WTC11 (cell line): ENCODE measurements around the gene TP53AIP1. TPM values are rescaled to one million over a fixed set of nuclear protein-coding genes. Genes with fewer than 3 reads are reported as not detected.

Experiments used
- ATAC-seq: fragments of 200-7000 bp; cut with Tn5 transposase; 2 replicates; pipeline ENCODE4 v1.10.0; 2021; ENCODE audit warnings: mild to moderate bottlenecking, moderate library complexity
- CTCF ChIA-PET: fragments of 300-600 bp; sonication (Branson Sonifier 250); formaldehyde crosslinking; loops from one replicate; lab custom pipeline; 2021; ENCODE audit warnings: antibody characterized with exemption; lab: Charles Lee
- POLR2A ChIA-PET: fragments of 350-600 bp; sonication (Branson Sonifier 250); formaldehyde crosslinking; loops from one replicate; lab custom pipeline; 2021; ENCODE audit warnings: antibody characterized with exemption; lab: Charles Lee
- DNase-seq: peaks from one replicate; pipeline ENCODE4 v3.0.0; 2021; ENCODE audit warnings: low spot score
- H3K27ac Mint-ChIP-seq: 2 replicates; pipeline ENCODE4 v1.8.0; 2021; ENCODE audit warnings: mixed read lengths
- H3K27me3 Mint-ChIP-seq: 2 replicates; pipeline ENCODE4 v1.8.0; 2021; ENCODE audit warnings: low read depth, mild to moderate bottlenecking, moderate library complexity, mixed read lengths
- H3K36me3 Mint-ChIP-seq: 2 replicates; pipeline ENCODE4 v1.8.0; 2021; ENCODE audit warnings: mixed read lengths
- H3K4me1 Mint-ChIP-seq: 2 replicates; pipeline ENCODE4 v1.8.0; 2022; ENCODE audit warnings: mixed read lengths
- H3K4me3 Mint-ChIP-seq: 2 replicates; pipeline ENCODE4 v1.8.0; 2021; ENCODE audit warnings: mild to moderate bottlenecking, moderate library complexity, mixed read lengths
- H3K9me3 Mint-ChIP-seq: 2 replicates; pipeline ENCODE4 v1.8.0; 2021; ENCODE audit warnings: mixed read lengths
- AFF4 ChIP-seq: sonication (generic); formaldehyde crosslinking; IDR thresholded peaks from 2 replicates; pipeline ENCODE4 v1.8.1; 2023; ENCODE audit warnings: mild to moderate bottlenecking, missing genetic modification reagents, borderline replicate concordance
- CREM ChIP-seq: sonication (generic); formaldehyde crosslinking; IDR thresholded peaks from 2 replicates; pipeline ENCODE4 v1.8.1; 2022; ENCODE audit warnings: mild to moderate bottlenecking, missing genetic modification reagents, moderate library complexity
- MYBL2 ChIP-seq: sonication (generic); formaldehyde crosslinking; IDR thresholded peaks from 2 replicates; pipeline ENCODE4 v1.8.1; 2023; ENCODE audit warnings: mild to moderate bottlenecking, moderate library complexity, missing genetic modification reagents
- USF2 ChIP-seq: sonication (generic); formaldehyde crosslinking; IDR thresholded peaks from 2 replicates; pipeline ENCODE4 v1.8.1; 2023; ENCODE audit warnings: mild to moderate bottlenecking, missing genetic modification reagents, moderate library complexity
- ZNF423 ChIP-seq: fragments of 250-450 bp; sonication (Bioruptor Pico); IDR thresholded peaks from 2 replicates; pipeline ENCODE4 v2.1.2; 2022; ENCODE audit warnings: mild to moderate bottlenecking, moderate library complexity
- ZNF425 ChIP-seq: fragments of 250-450 bp; sonication (Bioruptor Pico); conservative IDR thresholded peaks from 2 replicates; pipeline ENCODE4 v1.9.0; 2021; ENCODE audit warnings: mild to moderate bottlenecking
- total RNA-seq: library from RNA; stranded (reverse); gene quantifications from 3 replicates; pipeline ENCODE4 v1.2.3, GENCODE V29; 2021
- TF ChIP-seq, protein P1 (sequence below): fragments of 250-450 bp; sonication (Bioruptor Pico); IDR thresholded peaks from 2 replicates; pipeline ENCODE4 v1.9.0; 2021; ENCODE audit warnings: moderate library complexity, mild to moderate bottlenecking, inconsistent platforms, borderline replicate concordance
- TF ChIP-seq, protein P2 (sequence below): sonication (generic); formaldehyde crosslinking; IDR thresholded peaks from 2 replicates; pipeline ENCODE4 v1.8.1; 2023; ENCODE audit warnings: mild to moderate bottlenecking, missing genetic modification reagents
- TF ChIP-seq, protein P3 (sequence below): fragments of 250-450 bp; sonication (Bioruptor Pico); IDR thresholded peaks from 2 replicates; pipeline ENCODE4 v1.9.0; 2021; ENCODE audit warnings: mild to moderate bottlenecking

Gene TP53AIP1
- total RNA-seq, 1 experiment from 2014 or later: 0.07 TPM

DNA sequence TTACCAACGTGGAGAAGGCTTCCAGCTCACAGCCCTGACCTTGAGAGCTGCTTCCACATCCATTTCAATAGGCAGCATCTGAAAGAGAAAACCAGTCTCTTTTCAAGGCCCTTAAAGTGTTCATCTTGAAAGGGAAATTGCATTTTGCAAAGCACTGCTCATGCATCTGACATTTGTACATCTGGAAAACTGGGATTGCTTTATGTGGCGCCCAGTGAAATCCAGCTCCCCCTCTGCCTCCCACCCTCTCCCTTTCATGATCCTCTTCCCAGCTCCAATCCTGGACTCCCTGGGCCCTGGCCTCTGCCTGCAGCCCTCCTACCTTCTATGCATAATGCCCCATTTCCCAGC is 17.4 kb downstream of the TP53AIP1 start (continued):
- TF ChIP-seq ZNF425: no peak

GRCh38 chr11:128924510-128925249 is 18.0 kb downstream of the TP53AIP1 start:
- H3K36me3 Mint-ChIP-seq: no peaks in the 10 kb centered on the region
- peaks cover 77% of the 10 kb centered on the region for H3K27me3 Mint-ChIP-seq
- CTCF ChIA-PET: interaction anchor here (0.9 to 1.9 kb wide), 7 partner anchors 11 to 40 kb away, joined by 3 to 11 read pairs (median 7); no protein-coding TSS in a partner anchor
- H3K9me3 Mint-ChIP-seq: no peaks in the 10 kb centered on the region
- ATAC-seq: no peak
- H3K4me1 Mint-ChIP-seq: peaks cover 52% of the 10 kb centered on the region
- H3K4me3 Mint-ChIP-seq: no peak overlapping the region
- no peak for DNase-seq
- POLR2A ChIA-PET: no interaction called here
- TF ChIP-seq CREM (CRISPR knock-in tag): no peak
- TF ChIP-seq AFF4 (CRISPR knock-in tag): no peak
- TF ChIP-seq MYBL2 (CRISPR knock-in tag): no peak
- TF ChIP-seq ZNF423 (CRISPR knock-in tag): no peak
- TF ChIP-seq, protein P1, sequence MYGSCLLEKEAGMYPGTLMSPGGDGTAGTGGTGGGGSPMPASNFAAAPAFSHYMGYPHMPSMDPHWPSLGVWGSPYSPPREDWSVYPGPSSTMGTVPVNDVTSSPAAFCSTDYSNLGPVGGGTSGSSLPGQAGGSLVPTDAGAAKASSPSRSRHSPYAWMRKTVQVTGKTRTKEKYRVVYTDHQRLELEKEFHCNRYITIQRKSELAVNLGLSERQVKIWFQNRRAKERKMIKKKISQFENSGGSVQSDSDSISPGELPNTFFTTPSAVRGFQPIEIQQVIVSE: no peak
- no peak overlapping the region for H3K27ac Mint-ChIP-seq

DNA sequence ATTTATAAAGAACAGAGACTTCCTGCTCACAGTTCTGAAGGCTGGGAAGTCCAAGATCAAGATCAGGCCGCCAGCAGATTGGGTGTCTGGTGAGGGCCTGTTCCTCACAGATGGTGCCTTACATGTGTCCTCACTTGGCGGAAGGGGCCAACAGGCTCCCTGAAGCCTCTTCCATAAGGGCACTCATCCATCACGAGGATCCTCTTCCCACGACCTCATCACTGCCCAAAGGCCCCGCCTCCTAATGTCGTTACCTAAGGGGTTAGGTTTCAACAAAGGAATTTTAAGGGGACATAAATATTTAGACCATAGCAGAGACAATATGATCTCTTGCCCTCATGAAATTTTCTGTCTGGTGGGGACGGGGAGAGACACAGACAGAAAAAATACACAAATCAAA is 18.6 kb downstream of the TP53AIP1 start:
- Mint-ChIP-seq H3K27ac (no peak overlapping the region), H3K9me3 (no peaks in the 10 kb centered on the region), H3K36me3 (no peaks in the 10 kb centered on the region), H3K4me1 (peaks cover 46% of the 10 kb centered on the region), H3K4me3 (no peak overlapping the region), H3K27me3 (peaks cover 71% of the 10 kb centered on the region)
- no peak for ATAC-seq
- ChIA-PET CTCF (interaction anchor here (1.4 to 1.9 kb wide), 6 partner anchors 13 to 39 kb away, joined by 3 to 11 read pairs (median 8); no protein-coding TSS in a partner anchor), POLR2A (no interaction called here)
- no peak for TF ChIP-seq USF2 (CRISPR knock-in tag)
- DNase-seq: no peak

DNA sequence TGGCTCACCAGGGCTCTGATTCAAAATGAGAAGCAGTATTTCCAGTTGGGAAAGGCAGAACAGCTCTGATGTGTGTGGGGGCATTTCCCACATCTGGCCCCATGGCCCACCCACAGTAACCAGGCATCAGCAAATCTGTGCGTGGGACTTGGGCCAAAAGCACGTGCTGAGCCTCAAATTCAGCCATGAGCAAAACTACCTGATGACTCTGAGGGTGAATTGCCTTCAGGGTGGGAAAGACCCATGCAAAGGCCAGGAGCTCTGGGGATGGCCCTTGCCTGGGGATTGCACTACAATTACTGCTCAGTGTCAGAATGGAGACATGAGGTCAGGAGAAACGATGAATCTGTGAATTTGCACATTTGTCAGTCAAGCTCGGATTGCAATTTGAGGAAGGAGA is 20.9 kb downstream of the TP53AIP1 start:
- POLR2A ChIA-PET: no interaction called here
- Mint-ChIP-seq H3K27ac (no peak overlapping the region), H3K4me1 (peaks cover 26% of the 10 kb centered on the region), H3K4me3 (no peak overlapping the region), H3K9me3 (no peaks in the 10 kb centered on the region), H3K36me3 (no peaks in the 10 kb centered on the region), H3K27me3 (peaks cover 54% of the 10 kb centered on the region)
- ATAC-seq (no peak), DNase-seq (no peak)
- TF ChIP-seq, protein P2, sequence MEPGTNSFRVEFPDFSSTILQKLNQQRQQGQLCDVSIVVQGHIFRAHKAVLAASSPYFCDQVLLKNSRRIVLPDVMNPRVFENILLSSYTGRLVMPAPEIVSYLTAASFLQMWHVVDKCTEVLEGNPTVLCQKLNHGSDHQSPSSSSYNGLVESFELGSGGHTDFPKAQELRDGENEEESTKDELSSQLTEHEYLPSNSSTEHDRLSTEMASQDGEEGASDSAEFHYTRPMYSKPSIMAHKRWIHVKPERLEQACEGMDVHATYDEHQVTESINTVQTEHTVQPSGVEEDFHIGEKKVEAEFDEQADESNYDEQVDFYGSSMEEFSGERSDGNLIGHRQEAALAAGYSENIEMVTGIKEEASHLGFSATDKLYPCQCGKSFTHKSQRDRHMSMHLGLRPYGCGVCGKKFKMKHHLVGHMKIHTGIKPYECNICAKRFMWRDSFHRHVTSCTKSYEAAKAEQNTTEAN (CRISPR knock-in tag): no peak
- TF ChIP-seq, protein P3, sequence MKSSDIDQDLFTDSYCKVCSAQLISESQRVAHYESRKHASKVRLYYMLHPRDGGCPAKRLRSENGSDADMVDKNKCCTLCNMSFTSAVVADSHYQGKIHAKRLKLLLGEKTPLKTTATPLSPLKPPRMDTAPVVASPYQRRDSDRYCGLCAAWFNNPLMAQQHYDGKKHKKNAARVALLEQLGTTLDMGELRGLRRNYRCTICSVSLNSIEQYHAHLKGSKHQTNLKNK (CRISPR knock-in tag): no peak
- CTCF ChIA-PET: no interaction called here
